Hematopoietic multipotent progenitor cell treated with erythropoietin and hydrocortisone succinate and interleukin-3 and kit ligand, for 17 days (in vitro differentiated cells): ENCODE measurements around the gene RIPPLY2.
"Not testable (repeated sequence)": the region's sequence is repeated elsewhere in the genome, so short reads cannot be mapped to it uniquely, and the experiment has no call there.

Source experiments
- DNase-seq: peaks from one replicate; pipeline ENCODE4 v3.0.0-alpha.2; 2015; ENCODE audit warnings: low spot score

RIPPLY2 gene

GRCh38 chr6:83853178-83854000 lies at the start of gene RIPPLY2:
Gene RIPPLY2, plus strand, starts transcription at chr6:83853360. Its CDS starts 57 bp downstream, at chr6:83853417.
- no peak for DNase-seq

DNA sequence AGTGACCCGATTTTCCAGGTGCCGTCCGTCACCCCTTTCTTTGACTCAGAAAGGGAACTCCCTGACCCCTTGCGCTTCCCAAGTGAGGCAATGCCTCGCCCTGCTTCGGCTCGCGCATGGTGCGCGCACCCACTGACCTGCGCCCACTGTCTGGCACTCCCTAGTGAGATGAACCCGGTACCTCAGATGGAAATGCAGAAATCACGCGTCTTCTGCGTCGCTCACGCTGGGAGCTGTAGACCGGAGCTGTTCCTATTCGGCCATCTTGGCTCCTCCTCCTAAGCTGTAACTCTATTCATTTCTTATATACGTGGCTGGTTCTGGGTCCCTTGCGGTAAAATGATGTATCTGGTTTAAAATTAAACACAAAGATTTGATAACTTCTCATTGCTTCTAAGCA lies 49.7 kb upstream of the RIPPLY2 start:
- not testable (repeated sequence) for DNase-seq

DNA sequence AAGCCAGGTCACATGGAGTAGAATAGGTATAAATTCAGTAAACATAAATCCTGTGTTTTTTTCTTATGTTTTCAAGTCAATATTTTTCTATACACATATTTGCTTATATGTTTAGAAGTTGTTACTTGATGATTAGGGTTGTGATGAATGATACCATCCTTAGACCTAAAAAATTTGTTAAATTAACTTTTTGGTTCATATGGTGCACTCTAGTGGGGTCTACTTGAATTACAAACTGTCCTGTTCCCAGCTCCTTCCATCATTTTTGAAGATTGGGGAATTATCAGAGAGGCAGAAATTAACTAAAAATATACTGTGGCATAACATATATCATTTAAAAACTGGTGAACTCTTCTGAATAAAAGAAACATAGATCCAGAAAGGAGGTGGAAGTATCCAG lies 48.3 kb upstream of the RIPPLY2 start:
- DNase-seq: no peak

GRCh38 chr6:83808005-83808404 lies 45.2 kb upstream of the RIPPLY2 start:
- no peak for DNase-seq

- no peak for DNase-seq
Observed at GRCh38 chr6:83808926-83809325, 44.2 kb upstream of the RIPPLY2 start.

DNA sequence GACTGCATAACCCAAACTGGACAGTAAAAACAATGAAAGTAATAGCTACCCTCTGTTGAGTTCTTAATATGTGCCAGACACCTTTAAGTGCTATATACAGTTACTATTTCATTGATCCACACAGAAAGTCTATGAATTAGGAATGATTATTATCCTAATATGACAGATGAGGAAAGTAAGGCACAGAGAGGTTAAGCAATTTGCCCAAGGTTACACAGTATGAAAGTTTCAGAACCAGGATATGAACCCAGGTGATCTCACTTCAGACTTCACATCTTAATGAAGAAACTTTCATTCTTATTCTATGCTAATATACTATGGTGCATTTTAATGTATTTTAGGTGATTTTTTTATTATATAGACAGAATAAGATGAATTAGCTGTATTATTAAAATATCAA lies 40.6 kb upstream of the RIPPLY2 start:
- no peak for DNase-seq

- DNase-seq: no peak
Observed at GRCh38 chr6:83815631-83816272, 37.4 kb upstream of the RIPPLY2 start.

GRCh38 chr6:83822629-83823169 lies 30.5 kb upstream of the RIPPLY2 start:
- no peak for DNase-seq

- DNase-seq: no peak
Observed at GRCh38 chr6:83824388-83824801, 28.8 kb upstream of the RIPPLY2 start.

GRCh38 chr6:83824831-83825230 lies 28.3 kb upstream of the RIPPLY2 start:
- no peak for DNase-seq

GRCh38 chr6:83827050-83827449 lies 26.1 kb upstream of the RIPPLY2 start:
- no peak for DNase-seq

DNA sequence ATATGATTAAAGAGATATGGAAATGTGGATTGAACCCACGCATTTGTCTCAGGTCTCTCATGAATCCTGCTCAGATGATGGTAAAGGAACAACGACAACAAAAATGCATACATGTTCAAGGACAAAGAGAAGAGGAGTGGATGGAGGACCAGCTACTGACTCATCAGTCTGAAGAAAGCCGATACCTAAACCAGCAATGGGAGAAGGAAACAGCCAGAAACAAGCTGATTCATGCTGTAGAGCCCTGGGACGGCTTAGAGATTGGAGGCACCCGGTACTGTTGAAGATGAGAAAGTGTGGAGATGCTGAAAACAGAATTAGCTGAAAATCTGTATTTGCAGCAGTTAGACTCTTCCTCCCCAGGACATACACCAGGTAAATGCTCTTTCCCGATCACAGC lies 14.4 kb upstream of the RIPPLY2 start:
- DNase-seq: no peak

- DNase-seq: no peak
Observed at GRCh38 chr6:83844170-83844569, 9.0 kb upstream of the RIPPLY2 start.

DNA sequence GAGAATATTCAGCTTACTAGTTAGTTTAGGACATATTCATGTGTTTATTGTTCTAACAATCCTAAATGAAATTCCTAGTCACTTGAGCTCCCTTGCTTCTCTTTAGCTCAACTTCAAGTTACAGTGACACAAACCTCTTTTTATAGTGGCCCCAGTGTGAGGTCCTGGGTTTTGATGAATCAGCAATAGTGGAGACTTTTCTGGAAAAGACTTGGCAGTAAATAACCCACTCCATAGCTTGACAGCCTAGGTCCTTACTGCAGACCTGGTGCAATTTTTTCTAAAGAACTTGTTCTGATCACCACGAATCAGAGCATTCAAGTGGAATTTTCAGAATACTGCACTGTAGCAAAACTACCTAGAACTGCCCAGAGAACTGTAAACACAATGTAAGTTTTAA lies 6.9 kb upstream of the RIPPLY2 start:
- DNase-seq: no peak

DNA sequence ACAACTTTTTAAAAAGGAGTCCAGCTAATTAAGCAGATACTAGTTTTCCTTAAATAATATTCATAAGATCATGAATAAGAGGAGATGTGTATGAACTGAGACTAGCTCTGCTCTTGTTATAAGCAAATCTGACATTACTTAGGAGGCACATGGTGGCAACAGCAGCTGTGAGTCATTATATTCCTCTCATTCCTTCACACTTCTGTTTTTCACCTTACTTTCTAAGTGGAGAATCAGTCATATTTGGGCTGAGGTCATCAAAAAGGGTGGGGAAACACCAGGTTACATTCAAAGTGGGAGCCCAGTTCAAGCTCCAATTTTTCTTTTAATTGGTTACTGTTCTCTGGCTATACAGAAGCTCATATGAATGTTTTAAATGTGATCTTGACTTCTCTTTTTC lies 6.0 kb upstream of the RIPPLY2 start:
- no peak for DNase-seq

- DNase-seq: no peak
Observed at GRCh38 chr6:83849127-83849526, 4.0 kb upstream of the RIPPLY2 start.

- DNase-seq: no peak
Observed at GRCh38 chr6:83849610-83850009, 3.5 kb upstream of the RIPPLY2 start.

GRCh38 chr6:83852528-83853177 lies 507 bp upstream of the RIPPLY2 start:
- DNase-seq: no peak

DNA sequence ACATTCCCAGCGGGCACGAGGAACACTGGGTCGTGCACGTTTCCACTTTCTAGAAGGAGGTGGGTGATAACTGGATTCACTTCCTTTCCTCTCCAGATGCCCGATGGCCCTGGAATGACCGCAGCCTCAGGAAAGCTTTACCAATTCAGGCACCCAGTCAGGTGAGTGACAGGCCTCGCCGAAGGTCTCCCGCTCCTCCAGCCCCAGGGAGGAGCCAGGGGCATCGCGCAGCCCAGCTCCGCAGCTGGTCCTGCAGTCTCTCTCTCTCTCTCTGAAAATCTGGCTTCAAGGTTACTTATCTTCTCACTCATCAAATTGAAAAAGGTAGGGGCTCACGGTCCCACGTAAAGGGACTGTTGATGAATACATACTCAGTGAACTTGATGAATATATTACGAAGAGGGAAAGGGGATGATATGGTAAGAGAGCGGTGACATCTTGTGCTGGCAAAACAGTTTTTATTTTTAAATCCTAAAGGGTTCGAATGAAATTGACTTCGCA lies 891 bp downstream of the RIPPLY2 start:
- no peak for DNase-seq

- no peak for DNase-seq
Observed at GRCh38 chr6:83854766-83855165, 1.6 kb downstream of the RIPPLY2 start.

DNA sequence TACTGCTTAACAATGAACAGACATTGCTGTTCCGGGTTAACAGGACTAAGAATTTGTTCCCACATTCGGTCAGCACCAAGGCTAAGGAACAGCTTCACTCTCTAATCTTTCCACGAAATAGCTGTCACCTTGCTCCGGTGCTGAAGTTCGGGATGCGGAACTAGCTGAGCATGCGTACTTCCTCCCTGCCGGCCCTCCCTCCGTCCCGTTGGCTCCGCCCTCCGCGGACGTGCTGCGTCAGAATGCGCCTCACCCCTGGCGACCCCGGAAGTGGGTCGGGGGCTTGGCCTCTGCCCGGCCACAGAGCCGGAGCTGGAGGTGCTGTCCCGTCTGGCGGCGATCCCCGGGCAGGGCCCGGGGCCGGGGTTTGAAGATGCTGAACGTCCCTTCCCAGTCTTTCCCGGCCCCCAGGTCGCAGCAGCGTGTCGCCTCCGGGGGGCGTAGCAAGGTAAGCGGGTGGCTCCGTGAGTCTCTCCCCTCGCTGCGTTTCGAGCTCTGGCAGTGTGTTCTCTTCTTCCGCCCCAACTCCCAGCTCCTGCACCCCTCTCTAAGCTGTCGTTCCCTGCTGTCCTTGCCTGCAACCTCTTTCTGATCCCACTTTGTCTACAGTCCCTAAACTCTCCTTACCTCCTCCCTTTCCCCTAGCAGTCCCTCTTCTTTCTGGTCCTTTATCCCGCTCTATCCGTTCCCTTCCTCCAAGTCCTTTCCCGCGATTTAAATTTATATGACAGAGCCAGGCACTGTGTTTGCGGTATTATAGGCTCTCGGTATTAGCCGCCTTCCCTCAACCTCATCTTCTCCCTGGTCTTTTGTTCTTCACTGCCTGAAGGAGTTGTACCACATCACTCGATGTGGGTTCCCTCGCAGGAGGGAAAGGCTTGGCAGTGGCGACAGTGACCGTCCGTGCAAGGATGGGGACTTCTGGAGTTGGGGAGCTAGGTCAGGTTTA lies 6.5 kb downstream of the RIPPLY2 start, which contains the start of gene CYB5R4:
TSS of gene CYB5R4 (plus strand) at position 280 of the 949 bp plus-strand sequence. CDS start at position 374, 94 bp downstream.
- DNase-seq: peak; percentile 85
